ENCODE measurements around the gene CCL4L2.
"Not testable (repeated sequence)": the region's sequence is repeated elsewhere in the genome, so short reads cannot be mapped to it uniquely, and the experiment has no call there.

CCL4L2 gene

GRCh38 chr17:36195434-36196130 is 15.3 kb upstream of the CCL4L2 start:
- DNase-seq, result no peak

GRCh38 chr17:36196131-36196486 is 14.8 kb upstream of the CCL4L2 start:
- no peak for DNase-seq

GRCh38 chr17:36197387-36197703 is 13.5 kb upstream of the CCL4L2 start:
- DNase-seq, result no peak

- DNase-seq, result no peak
These were observed 11.9 kb upstream of the CCL4L2 start for GRCh38 chr17:36198831-36199465.

- not testable (repeated sequence) for DNase-seq
These were observed 9.8 kb upstream of the CCL4L2 start for GRCh38 chr17:36201102-36201501.

- DNase-seq, result not testable (repeated sequence)
These were observed 9.4 kb upstream of the CCL4L2 start for GRCh38 chr17:36201506-36201905.

GRCh38 chr17:36203335-36203734 is 7.5 kb upstream of the CCL4L2 start:
- no peak for DNase-seq

GRCh38 chr17:36204724-36205500 is 6.0 kb upstream of the CCL4L2 start:
- no peak for DNase-seq

GRCh38 chr17:36205637-36206485 is 5.0 kb upstream of the CCL4L2 start:
- DNase-seq, result no peak

- not testable (repeated sequence) for DNase-seq
These were observed 4.4 kb upstream of the CCL4L2 start for GRCh38 chr17:36206486-36206821.

GRCh38 chr17:36207383-36207782 is 3.5 kb upstream of the CCL4L2 start:
- DNase-seq, result not testable (repeated sequence)

GRCh38 chr17:36209575-36209974 is 1.3 kb upstream of the CCL4L2 start:
- no peak for DNase-seq

GRCh38 chr17:36211484-36212271 is 815 bp downstream of the CCL4L2 start:
- DNase-seq, result not testable (repeated sequence)

GRCh38 chr17:36212272-36212605 is 1.4 kb downstream of the CCL4L2 start:
- DNase-seq, result no peak

- no peak for DNase-seq
These were observed 2.1 kb downstream of the CCL4L2 start for GRCh38 chr17:36212966-36213365.

- DNase-seq, result no peak
These were observed 2.8 kb downstream of the CCL4L2 start for GRCh38 chr17:36213695-36214094.

- DNase-seq, result no peak
These were observed 4.1 kb downstream of the CCL4L2 start for GRCh38 chr17:36214918-36215317.

GRCh38 chr17:36215406-36216308 is 4.8 kb downstream of the CCL4L2 start:
- DNase-seq, result not testable (repeated sequence)

GRCh38 chr17:36219556-36219955 is 8.7 kb downstream of the CCL4L2 start:
- not testable (repeated sequence) for DNase-seq

GRCh38 chr17:36220737-36221580 is 10.1 kb downstream of the CCL4L2 start:
- DNase-seq, result not testable (repeated sequence)

Data from right forelimb (tissue), 1 donor.